GM19025 (cell line): ENCODE results near the gene FMN2.

Experiments
- ATAC-seq: cut with Tn5 transposase; IDR thresholded peaks from one replicate; pipeline ENCODE4 v1.9.1; 2021; ENCODE audit warnings: mild to moderate bottlenecking, low read depth, moderate library complexity; ENCODE audit not compliant: unreplicated experiment

FMN2 gene

DNA sequence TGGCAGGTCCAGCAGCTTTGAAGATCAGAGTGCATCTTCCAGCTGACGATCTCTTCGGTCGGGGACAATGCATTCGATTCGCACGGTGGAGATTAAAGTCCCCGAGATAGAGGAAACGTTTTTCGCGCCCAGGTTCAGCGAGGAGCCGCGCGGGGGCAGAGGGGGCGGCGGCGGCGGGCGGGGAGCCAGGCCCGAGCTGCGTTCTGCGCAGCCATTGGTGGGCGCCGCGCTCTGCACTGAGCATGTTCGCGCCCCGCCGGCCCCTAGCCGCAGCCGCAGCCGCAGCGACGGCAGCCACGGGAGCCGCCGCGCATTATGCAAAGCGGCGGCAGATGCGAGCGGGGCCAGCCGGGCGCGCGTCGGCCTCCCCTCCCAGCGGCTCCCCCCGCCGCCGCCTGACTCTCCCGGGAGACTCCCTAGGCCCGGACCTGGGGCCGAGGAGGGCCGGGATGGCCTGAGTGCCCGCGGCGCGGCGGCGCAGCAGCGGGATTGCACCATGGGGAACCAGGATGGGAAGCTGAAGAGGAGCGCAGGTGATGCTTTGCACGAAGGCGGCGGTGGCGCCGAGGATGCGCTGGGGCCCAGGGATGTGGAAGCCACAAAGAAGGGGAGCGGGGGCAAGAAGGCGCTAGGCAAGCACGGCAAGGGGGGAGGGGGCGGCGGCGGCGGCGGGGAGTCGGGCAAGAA, at the start of gene FMN2:
Gene FMN2, plus strand, starts transcription at position 270 of the 687 bp plus-strand sequence. Its CDS starts 227 bp downstream, at position 497.
- no peak for ATAC-seq

DNA sequence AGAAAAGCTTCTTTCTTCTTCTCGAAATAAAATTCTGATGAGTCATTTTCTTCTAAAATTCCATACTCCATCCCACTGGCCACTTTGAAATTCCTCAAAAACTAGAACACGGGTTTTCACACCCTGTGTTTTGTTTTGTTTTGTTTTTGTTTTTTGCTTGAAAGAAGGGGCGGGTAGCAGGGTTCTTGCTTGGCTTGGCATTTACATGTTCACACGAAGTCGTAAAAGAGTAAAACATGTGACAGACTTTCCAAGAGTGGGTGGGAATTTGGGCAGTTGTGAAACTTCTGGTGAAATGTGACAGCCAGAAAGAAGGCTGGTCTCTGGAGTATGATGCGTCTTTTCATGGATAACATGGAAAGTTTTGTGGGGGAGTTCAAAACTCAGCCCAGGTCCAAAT, 47.1 kb upstream of the FMN2 start:
- no peak for ATAC-seq

- ATAC-seq = no peak
Observed at GRCh38 chr1:240046000-240046399, 45.7 kb upstream of the FMN2 start.

GRCh38 chr1:240054109-240054701, 37.5 kb upstream of the FMN2 start:
- ATAC-seq = no peak

DNA sequence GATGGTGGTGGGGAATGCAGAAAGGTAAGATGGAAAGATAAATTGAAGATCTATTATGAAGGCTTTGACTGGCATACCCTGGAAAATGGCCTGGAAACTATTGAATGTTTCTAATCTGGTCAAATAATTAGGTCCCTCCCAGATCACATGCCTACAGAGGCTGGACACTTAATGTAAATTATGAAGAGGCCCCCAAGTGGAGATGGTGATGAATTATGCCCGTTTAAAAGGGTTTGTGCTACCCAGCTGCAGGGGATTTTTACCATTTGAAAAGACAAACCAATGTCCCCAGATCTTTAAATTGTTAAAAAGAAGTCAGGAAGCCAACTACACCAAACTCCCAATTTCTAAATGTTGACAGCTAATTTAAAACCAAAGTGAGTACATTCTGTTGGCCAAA, 35.7 kb upstream of the FMN2 start:
- no peak for ATAC-seq

GRCh38 chr1:240056350-240056749, 35.3 kb upstream of the FMN2 start:
- ATAC-seq = no peak

DNA sequence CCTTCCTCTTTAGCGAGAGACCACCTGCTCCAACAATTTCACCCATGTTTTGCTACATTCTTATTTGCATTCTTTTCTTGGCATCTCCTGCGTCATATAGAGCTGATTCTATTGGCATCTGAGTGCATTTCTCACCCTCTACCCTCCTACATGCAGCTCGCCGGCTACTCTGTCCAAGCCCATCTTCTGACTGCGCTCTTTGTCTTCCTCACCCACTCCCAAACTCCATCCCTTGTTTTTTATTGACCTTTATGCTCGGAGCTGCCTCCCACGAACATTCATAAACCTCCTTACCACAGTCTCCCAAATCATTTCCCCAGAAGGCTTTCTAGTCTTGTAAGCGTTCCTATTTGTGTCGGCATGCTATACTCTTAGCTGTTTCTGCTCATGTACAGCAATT, 33.6 kb upstream of the FMN2 start:
- ATAC-seq = no peak

DNA sequence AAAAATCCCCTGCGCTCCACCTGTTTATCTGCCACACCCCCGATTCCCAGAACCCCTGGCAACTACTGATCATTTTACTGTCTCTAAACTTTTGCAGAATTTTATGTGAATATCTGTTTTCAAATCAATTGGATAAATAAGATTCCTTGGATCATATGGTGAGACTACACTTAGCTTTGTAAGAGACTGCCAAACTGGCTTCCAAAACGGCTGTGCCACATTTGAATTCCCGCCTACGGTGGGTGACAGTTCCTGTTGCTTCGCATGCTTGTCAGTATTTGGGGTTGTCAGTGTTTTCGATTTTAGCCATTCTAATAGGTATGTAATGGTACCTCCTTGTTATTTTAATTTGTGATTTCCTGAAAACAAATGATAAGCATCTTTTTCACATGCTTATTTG, 22.7 kb upstream of the FMN2 start:
- ATAC-seq = no peak

- ATAC-seq = no peak
Observed at GRCh38 chr1:240070188-240070587, 21.5 kb upstream of the FMN2 start.

- no peak for ATAC-seq
Observed at GRCh38 chr1:240073097-240073496, 18.6 kb upstream of the FMN2 start.

GRCh38 chr1:240074422-240074821, 17.3 kb upstream of the FMN2 start:
- no peak for ATAC-seq

DNA sequence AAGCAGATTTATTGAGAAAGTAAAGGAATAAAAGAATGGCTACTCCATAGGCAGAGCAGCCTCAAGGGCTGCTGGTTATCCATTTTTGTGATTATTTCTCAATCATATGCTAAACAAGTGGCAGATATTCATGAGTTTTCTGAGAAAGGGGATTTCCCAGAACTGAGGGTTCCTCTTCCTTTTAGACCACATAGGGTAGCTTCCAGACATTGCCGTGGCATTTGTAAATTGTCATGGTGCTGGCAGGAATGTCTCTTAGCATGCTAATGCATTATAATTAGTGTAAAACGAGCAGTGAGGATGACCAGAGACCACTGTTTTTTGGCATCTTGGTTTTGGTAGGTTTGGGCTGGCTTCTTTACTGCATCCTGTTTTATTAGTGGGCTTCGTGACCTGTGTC, 16.8 kb upstream of the FMN2 start:
- ATAC-seq = no peak

DNA sequence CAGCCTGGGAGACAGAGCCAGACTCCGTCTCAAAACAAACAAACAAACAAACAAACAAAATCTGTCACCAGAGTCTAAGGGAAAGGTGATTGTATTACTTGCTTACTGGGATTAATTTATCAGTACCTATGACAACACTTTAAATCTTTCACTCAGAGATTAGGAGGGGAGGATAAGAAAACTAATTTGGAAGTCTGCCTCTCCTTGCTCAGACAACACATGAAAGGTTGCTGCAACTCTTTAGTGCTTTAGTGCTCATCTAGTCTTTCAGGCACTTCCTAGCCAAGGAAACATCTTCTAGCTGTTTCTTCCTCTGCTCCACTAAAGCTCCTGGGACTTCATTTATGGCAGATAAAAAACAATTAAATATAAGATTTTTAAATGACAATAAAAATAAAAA, 7.3 kb upstream of the FMN2 start:
- ATAC-seq = no peak

DNA sequence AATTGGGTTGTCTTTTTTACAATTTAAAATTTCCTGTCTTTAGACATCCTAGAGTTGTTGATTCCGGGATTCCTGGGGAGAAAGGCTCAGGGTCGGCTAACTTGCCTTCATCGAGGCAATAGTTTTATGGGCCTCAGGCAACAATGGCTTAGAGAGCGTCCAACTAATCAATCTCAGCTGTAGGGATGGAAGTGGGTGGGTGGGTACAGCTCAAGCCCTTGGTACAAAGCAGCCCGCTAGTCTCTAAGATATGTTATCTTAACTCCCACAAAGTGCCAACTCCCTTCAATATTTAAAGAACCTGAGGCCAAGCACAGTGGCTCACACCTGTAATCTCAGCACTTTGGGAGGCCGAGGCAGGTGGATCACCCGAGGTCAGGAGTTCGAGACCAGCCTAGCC, 6.9 kb upstream of the FMN2 start:
- ATAC-seq = no peak

DNA sequence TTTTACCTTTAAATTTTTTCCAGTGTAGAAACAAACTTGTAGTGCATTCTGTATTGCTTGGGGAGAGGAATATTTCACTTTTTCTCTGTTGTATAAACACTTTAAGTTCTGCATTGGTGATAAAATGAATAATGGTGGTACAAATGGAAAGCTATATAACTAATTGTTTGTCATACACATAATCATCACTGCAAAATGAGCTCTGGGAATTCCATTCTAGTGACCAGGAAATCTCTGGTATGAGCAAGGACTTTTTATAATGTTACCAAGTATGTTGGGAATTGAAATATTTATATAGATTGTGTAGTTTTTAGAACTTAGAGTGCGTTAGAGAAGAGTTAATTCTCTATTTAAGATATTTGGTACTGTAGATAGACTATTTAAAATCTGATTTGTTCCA, 5.0 kb upstream of the FMN2 start:
- no peak for ATAC-seq

GRCh38 chr1:240090014-240090413, 1.7 kb upstream of the FMN2 start:
- ATAC-seq = no peak

DNA sequence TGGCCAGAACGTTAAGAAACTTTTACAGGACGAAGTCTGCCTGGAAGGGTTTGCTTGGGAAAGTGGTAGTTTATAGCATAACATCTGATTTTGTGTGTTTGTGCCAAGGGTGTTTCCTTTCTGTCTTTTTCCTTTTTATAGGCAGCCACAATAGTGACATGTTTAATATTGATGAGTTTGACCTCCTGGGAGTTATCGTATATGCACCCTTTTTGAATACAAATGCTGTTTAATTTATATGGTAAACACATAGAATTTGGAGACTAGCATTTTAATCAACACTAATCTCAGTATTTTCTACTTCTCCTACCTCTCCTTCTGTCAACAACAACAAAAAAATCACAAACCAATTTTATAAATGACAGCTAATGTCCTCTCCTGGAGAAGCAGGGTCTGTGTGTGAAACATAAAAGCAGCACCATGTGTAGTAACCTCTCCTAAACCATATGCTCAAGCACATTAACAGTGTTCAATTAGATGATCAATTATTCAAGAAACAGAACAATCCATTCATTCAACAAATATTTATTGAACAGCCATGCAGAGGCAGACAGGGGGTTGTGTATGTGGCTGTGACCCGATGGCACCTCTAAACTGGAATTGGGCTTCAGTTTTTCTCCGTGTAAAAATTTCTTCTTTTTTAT, 604 bp upstream of the FMN2 start:
- no peak for ATAC-seq

GRCh38 chr1:240092301-240093119, 827 bp downstream of the FMN2 start:
- no peak for ATAC-seq

DNA sequence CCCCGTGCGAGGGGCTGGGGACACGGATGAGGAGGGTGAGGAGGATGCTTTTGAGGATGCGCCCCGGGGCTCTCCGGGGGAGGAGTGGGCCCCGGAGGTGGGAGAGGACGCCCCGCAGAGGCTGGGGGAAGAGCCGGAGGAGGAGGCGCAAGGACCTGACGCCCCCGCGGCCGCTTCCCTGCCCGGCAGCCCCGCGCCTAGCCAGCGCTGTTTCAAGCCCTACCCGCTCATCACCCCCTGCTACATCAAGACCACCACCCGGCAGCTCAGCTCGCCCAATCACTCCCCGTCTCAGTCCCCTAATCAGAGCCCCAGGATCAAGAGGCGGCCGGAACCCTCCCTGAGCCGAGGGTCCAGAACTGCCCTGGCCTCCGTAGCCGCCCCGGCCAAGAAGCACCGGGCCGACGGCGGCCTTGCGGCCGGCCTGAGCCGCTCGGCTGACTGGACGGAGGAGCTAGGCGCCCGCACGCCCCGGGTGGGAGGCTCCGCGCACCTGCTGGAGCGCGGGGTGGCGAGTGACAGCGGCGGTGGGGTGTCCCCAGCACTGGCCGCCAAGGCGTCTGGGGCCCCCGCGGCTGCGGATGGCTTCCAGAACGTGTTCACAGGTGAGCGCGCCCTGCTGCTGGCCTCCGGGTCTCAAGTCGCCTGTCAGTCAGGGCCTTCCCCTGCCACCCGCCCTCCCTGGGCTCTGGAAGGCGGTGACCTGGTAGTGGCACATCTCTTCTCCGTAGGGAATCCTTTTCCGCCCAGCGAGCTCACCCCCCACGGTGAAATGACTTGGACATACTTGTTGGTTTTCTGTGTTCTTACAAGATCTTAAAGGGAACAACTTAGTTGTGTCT, 1.7 kb downstream of the FMN2 start:
- ATAC-seq = no peak

DNA sequence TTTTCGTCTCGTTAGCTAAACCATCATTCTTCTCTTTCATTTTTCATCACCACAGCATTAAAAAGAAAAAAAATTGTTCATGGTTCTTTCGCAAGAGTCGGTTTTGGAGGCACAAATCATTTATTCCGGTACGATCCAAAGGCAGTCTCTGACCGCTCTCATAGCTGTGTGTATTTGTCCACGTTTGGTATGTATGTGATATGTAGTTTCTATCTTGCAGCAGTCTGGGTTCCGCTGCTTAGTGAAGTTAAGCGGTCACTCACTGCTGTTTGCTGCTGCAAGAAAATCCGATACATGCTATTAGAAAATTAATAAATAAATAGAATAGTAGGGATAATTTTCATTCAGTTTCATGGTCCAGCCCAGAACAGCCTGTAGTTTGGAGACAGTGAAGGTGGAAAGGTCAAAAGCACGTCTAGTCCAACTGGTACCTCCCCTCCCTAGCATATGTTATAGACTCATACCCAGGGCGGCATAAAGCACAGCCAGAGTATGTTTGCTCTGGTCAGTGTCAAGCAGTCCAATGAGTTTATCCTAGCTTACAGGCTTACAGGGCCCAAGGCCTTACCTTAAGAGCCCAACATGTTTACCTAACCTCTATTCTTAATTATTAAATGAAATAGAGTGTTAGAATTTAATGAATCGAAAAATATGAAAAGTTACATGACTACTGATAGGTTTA, 2.5 kb downstream of the FMN2 start:
- no peak for ATAC-seq
